SU-DHL-6 (cell line): ENCODE measurements around the gene TSPAN31.
"Not testable (repeated sequence)": the region's sequence is repeated elsewhere in the genome, so short reads cannot be mapped to it uniquely, and the experiment has no call there.

Source experiments
- H2AFZ ChIP-seq: fragments of 200-600 bp; sonication (generic); 2 replicates; pipeline ENCODE4 v1.6.1; 2014; ENCODE audit warnings: low read depth, mild to moderate bottlenecking, moderate library complexity, mixed read lengths, antibody characterized with exemption, low read length; ENCODE audit not compliant: severe bottlenecking
- H3F3A ChIP-seq: fragments of 200-600 bp; shearing (Covaris generic); 2 replicates; pipeline ENCODE4 v1.6.0; 2016; ENCODE audit warnings: antibody characterized with exemption, mild to moderate bottlenecking; ENCODE audit not compliant: insufficient read depth
- H3K27ac ChIP-seq: fragments of 200-600 bp; sonication (generic); 2 replicates; pipeline ENCODE4 v1.5.1; 2016; ENCODE audit warnings: low read depth, mild to moderate bottlenecking, low read length, moderate library complexity, mixed read lengths
- H3K27me3 ChIP-seq: fragments of 200-600 bp; sonication (generic), shearing (Covaris generic); 2 replicates; pipeline ENCODE4 v1.6.0; 2014; ENCODE audit warnings: mild to moderate bottlenecking, low read length
- H3K36me3 ChIP-seq: fragments of 200-600 bp; sonication (generic); 2 replicates; pipeline ENCODE4 v1.6.1; 2014; ENCODE audit warnings: mild to moderate bottlenecking, low read length, mixed read lengths
- H3K4me2 ChIP-seq: fragments of 300-600, 200-600 bp; shearing (Covaris generic), sonication (generic); 2 replicates; pipeline ENCODE4 v1.6.0; 2014; ENCODE audit warnings: low read length, low read depth, mild to moderate bottlenecking; ENCODE audit not compliant: poor library complexity, severe bottlenecking
- H3K4me3 ChIP-seq: fragments of 200-600 bp; sonication (generic); 2 replicates; pipeline ENCODE4 v1.5.1; 2014; ENCODE audit warnings: antibody characterized with exemption, low read length, mild to moderate bottlenecking, mixed read lengths; ENCODE audit not compliant: insufficient read depth, poor library complexity, severe bottlenecking
- H3K79me2 ChIP-seq: fragments of 200-600 bp; sonication (generic); 2 replicates; pipeline ENCODE4 v1.6.1; 2014; ENCODE audit warnings: mild to moderate bottlenecking, low read length, moderate library complexity; ENCODE audit not compliant: insufficient read depth
- H3K9ac ChIP-seq: fragments of 200-600 bp; sonication (generic); 2 replicates; pipeline ENCODE4 v1.7.0; 2014; ENCODE audit warnings: mild to moderate bottlenecking, low read length
- H3K9me2 ChIP-seq: fragments of 200-600 bp; sonication (generic); replicated peaks from 2 replicates; pipeline ENCODE4 v1.6.1; 2014; ENCODE audit warnings: low read length; ENCODE audit not compliant: insufficient read depth
- H3K9me3 ChIP-seq: fragments of 200-600 bp; sonication (generic); 2 replicates; pipeline ENCODE4 v1.6.1; 2014; ENCODE audit warnings: low read length, mixed read lengths; ENCODE audit not compliant: insufficient read depth
- H4K20me1 ChIP-seq: fragments of 200-600 bp; sonication (generic); 2 replicates; pipeline ENCODE4 v1.6.1; 2014; ENCODE audit warnings: low read depth, mild to moderate bottlenecking, antibody characterized with exemption, low read length, moderate library complexity, mixed read lengths
- CTCF ChIP-seq: fragments of 200-600 bp; sonication (generic); IDR thresholded peaks from one replicate; pipeline ENCODE4 v1.5.1; 2017; ENCODE audit warnings: antibody characterized with exemption, mild to moderate bottlenecking, low read length, moderate library complexity; ENCODE audit not compliant: insufficient read depth, poor library complexity, severe bottlenecking
- EZH2phosphoT487 ChIP-seq: fragments of 200-600 bp; sonication (generic), shearing (Covaris generic); conservative IDR thresholded peaks from 2 replicates; pipeline ENCODE4 v1.6.1; 2018; ENCODE audit warnings: mild to moderate bottlenecking, antibody characterized with exemption, low read length, moderate library complexity, mixed read lengths

The TSPAN31 gene

DNA sequence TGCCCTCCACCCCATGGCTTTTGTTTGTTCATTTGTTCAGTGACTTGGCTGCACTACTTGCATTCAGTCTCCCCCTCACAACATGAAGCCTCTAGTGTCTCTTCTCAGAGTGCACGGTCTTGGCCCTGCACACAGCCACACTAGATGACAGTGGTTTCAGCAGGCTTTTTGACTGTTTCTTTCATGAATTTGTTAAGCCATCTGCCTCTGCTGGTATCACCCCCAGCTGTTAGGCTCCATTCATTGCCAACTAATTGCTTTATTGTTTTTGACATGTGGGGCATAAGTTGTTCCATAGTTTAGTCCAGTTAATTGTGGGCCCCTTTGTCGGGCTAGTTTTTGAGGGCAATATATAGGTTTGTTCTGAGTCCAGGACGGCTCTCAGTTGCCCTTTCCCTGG lies 32.1 kb upstream of the TSPAN31 start:
- Histone ChIP-seq H3K36me3 (peaks cover 18% of the 10 kb centered on the region; the same call in 1 of the 2 replicates), H3K79me2 (no peaks in the 10 kb centered on the region), H3K4me3 (no peak overlapping the region), H3K9ac (no peak overlapping the region), H3K9me2 (no peaks in the 10 kb centered on the region), H4K20me1 (no peaks in the 10 kb centered on the region), H3K27ac (no peak overlapping the region), H3F3A (peaks cover 9% of the 10 kb centered on the region; the same call in 1 of the 2 replicates), H3K27me3 (no peaks in the 10 kb centered on the region), H3K9me3 (no peaks in the 10 kb centered on the region), H3K4me2 (no peak overlapping the region), H2AFZ (no peak overlapping the region)
- no peak for TF ChIP-seq EZH2phosphoT487
- TF ChIP-seq CTCF = no peak

DNA sequence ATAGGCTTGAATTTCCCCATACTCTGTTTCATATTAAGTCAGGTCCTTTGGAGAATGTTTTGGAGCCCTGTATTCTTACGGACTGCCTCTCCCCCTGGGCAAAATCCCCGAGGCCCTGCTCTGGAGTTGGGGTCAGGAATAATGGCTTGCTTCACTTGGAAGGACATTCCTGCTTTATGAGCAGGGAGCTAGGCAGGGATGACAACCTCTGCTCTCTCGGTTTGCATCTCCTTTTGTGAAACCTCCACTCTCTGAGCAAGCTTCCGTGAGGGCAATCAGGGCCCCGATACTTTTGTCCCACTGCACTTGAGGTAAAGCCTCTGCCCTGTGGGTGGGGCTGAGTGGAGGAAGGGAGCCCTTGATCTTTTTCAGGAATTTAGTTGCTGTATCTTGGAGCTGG lies 31.6 kb upstream of the TSPAN31 start:
- no peaks in the 10 kb centered on the region for H3K27me3 ChIP-seq
- H3K9ac ChIP-seq = no peak overlapping the region
- H3K9me2 ChIP-seq = no peaks in the 10 kb centered on the region
- no peak overlapping the region for H3K4me2 ChIP-seq
- H3K9me3 ChIP-seq = no peaks in the 10 kb centered on the region
- TF ChIP-seq CTCF (no peak), EZH2phosphoT487 (no peak)
- no peak overlapping the region for H3K4me3 ChIP-seq
- H4K20me1 ChIP-seq = no peaks in the 10 kb centered on the region
- H2AFZ ChIP-seq = no peak overlapping the region
- H3K36me3 ChIP-seq = peaks cover 22% of the 10 kb centered on the region; the same call in 1 of the 2 replicates
- no peaks in the 10 kb centered on the region for H3K79me2 ChIP-seq
- peaks cover 9% of the 10 kb centered on the region; the same call in 1 of the 2 replicates for H3F3A ChIP-seq
- H3K27ac ChIP-seq = no peak overlapping the region

- not testable (repeated sequence) for H3K4me3 ChIP-seq, H4K20me1 ChIP-seq, H3F3A ChIP-seq, H2AFZ ChIP-seq, H3K27me3 ChIP-seq, H3K4me2 ChIP-seq, H3K9ac ChIP-seq, H3K27ac ChIP-seq, H3K9me2 ChIP-seq, H3K9me3 ChIP-seq, H3K79me2 ChIP-seq
- peaks cover 14% of the 10 kb centered on the region; the same call in 1 of the 2 replicates for H3K36me3 ChIP-seq
Measured at GRCh38 chr12:57715036-57715748, 29.6 kb upstream of the TSPAN31 start.

GRCh38 chr12:57715786-57716185 lies 29.1 kb upstream of the TSPAN31 start:
- TF ChIP-seq EZH2phosphoT487 (no peak), CTCF (no peak)
- H3K27ac ChIP-seq = no peak overlapping the region
- H3K9me3 ChIP-seq = no peaks in the 10 kb centered on the region
- no peak overlapping the region for H2AFZ ChIP-seq
- H3K36me3 ChIP-seq = peaks cover 14% of the 10 kb centered on the region; the same call in 1 of the 2 replicates
- no peaks in the 10 kb centered on the region for H3K9me2 ChIP-seq
- no peaks in the 10 kb centered on the region for H4K20me1 ChIP-seq
- H3F3A ChIP-seq = no peaks in the 10 kb centered on the region
- no peaks in the 10 kb centered on the region for H3K27me3 ChIP-seq
- H3K9ac ChIP-seq = no peak overlapping the region
- no peak overlapping the region for H3K4me2 ChIP-seq
- H3K79me2 ChIP-seq = no peaks in the 10 kb centered on the region
- H3K4me3 ChIP-seq = no peak overlapping the region
